NCI-H446 treated with DMSO at 0.1 percent for 48 hours (cell line): ENCODE measurements around the gene DDIT4.
"Not testable (repeated sequence)": the region's sequence is repeated elsewhere in the genome, so short reads cannot be mapped to it uniquely, and the experiment has no call there.

Experiments
- DNase-seq: peaks from one replicate; lab custom pipeline; 2025; lab: John Stamatoyannopoulos, UW

Gene DDIT4

DNA sequence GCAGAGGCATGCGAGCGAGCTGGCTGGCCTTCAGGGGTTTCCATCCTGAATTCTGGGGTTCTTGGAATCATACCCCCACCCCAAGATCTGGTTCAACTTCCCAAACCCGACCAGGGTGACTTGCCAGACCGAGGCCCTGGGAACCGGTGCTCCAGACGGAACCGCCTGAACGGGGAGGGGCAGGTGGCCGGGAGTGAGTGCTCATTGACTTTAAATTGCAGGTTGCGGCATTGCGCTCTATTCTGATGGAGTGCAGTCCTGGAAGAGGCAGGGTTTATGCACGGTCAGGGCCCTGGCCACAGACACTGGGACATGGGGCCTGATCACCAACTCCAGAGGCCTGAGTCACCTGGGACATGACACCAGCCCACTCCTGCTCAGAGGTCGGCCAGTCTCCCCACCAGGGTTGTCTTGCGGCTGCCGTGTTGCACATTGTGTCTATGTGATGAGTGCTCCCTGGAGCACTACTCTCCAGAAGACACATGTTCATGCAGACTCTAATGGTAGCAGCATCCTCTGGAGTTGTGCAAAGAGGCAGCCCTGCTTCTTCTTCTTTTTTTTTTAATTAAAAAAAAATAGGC is 5.8 kb upstream of the DDIT4 start:
- DNase-seq: no peak

- DNase-seq: not testable (repeated sequence)
These were observed 5.1 kb upstream of the DDIT4 start for GRCh38 chr10:72268475-72269200.

DNA sequence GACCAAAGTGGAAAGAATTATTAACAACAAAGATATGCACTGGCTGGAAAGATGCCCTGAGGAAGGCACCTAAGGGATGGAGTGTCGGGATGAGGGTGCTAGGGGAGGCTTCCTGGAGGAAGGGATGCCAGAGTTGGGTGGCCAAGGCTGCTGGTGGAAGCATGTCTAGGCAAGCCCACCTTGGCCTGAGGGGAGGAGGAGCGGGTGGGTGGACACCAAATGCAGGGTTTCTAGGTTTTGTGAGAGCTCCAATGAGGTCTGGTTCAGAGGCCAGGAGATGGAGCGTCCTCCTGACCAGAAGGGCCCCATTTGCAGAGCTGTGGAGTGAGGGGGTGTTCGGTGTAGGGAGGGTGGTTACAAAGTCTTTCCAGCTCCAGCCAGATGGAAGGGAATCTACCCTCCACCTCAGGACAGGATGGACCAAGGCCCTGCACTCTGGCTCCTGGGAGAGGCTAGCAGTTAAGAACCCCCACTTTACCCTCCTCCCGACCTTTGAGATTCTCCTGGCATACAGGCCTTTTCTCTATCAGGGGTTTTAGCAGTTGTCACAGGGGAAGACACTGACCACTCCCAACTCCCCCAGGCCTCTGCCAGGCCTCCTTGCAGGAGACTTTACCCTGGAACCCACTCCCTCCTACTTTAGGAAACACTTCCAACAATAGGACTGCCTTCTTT is 3.0 kb upstream of the DDIT4 start:
- DNase-seq: no peak

- peak; percentile 37 for DNase-seq
These were observed 875 bp upstream of the DDIT4 start for GRCh38 chr10:72272689-72273409.

DNA sequence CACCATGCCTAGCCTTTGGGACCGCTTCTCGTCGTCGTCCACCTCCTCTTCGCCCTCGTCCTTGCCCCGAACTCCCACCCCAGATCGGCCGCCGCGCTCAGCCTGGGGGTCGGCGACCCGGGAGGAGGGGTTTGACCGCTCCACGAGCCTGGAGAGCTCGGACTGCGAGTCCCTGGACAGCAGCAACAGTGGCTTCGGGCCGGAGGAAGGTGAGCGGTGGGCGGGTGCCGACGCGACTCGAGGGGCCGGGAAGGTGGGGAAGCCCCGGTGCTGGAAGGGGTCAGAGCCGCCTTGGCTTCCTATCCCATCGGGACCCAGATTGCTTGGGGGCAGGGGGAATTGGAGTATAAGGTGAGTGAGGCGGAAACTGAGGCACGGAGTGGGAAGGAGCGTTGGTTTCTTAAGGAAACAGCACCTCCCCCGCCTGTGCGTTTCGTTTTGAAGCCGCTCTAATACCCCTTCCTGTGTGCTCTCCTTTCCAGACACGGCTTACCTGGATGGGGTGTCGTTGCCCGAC is 547 bp downstream of the DDIT4 start:
- no peak for DNase-seq

GRCh38 chr10:72274730-72275350 is 1.1 kb downstream of the DDIT4 start:
- no peak for DNase-seq

DNA sequence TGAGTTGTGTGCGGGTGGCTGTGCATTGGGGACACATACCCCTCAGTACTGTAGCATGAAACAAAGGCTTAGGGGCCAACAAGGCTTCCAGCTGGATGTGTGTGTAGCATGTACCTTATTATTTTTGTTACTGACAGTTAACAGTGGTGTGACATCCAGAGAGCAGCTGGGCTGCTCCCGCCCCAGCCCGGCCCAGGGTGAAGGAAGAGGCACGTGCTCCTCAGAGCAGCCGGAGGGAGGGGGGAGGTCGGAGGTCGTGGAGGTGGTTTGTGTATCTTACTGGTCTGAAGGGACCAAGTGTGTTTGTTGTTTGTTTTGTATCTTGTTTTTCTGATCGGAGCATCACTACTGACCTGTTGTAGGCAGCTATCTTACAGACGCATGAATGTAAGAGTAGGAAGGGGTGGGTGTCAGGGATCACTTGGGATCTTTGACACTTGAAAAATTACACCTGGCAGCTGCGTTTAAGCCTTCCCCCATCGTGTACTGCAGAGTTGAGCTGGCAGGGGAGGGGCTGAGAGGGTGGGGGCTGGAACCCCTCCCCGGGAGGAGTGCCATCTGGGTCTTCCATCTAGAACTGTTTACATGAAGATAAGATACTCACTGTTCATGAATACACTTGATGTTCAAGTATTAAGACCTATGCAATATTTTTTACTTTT is 1.8 kb downstream of the DDIT4 start:
- no peak for DNase-seq

DNA sequence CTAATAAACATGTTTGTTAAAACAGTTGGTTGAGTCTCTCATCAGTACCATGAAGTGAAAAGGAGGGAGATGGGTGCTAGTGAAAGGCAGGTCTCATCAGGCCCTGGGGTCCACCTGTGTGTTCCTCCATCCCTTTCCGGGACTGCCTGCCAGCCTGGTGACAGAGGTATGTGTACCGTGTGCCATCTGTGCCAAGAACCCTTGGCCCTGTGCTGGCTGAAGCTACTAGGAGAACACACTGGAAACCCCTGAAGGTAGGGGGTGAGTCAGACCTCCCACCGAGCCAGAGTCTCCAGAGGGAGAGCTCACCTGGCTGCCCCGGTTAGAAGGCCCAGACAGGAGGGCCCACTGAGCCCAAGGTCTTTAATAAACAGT is 2.3 kb downstream of the DDIT4 start:
- DNase-seq: no peak

GRCh38 chr10:72276421-72277339 is 3.0 kb downstream of the DDIT4 start:
- no peak for DNase-seq

- no peak for DNase-seq
These were observed 3.7 kb downstream of the DDIT4 start for GRCh38 chr10:72277340-72277995.

GRCh38 chr10:72277996-72278667 is 4.4 kb downstream of the DDIT4 start:
- no peak for DNase-seq

GRCh38 chr10:72278668-72279393 is 5.1 kb downstream of the DDIT4 start:
- no peak for DNase-seq

- not testable (repeated sequence) for DNase-seq
These were observed 5.9 kb downstream of the DDIT4 start for GRCh38 chr10:72279587-72279986.

DNA sequence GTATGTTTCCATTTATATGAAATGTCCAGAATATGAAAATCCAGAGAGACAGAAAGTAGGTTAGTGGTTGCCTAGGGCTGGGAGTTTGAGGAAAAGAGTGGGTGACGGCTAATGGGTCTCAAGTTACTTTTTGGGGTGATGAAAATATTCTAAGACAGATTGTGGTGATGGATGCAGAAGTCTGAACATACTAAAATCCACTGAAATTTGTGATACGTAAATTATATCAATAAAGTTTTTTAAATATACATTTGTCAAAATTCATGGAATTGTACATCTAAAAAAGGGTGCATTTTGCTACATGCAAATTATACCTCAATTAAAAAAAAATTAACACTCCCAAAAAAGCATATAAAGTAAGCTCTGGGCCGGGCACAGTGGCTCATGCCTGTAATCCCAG is 9.4 kb downstream of the DDIT4 start:
- no peak for DNase-seq

DNA sequence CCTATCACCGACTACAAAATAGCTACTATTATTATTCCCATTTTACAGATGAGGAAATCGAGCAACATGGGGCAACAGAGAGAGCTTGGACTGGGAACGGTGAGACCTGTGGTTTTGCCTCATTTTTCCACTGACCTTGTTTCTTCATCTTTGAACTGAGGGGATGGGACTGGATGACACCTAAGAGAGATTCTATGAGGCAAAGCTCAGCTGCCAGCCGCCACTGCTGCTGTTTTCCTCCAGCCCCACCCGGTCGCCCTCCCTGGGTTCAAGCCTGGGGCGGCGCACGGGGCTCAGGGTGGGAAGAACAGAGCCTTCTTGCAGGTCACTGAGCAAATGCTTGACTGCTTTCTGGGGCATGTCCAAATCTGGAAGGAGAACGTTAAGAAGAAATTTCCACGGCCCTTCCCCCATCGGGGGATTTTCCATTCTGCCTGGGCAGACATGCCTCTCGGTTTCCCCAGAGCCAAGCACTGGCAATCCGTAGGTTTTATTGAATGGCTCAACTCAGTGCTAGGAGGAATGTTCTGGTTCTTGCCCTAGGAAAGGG is 12.3 kb downstream of the DDIT4 start:
- no peak for DNase-seq

- no peak for DNase-seq
These were observed 17.4 kb downstream of the DDIT4 start for GRCh38 chr10:72291019-72291532.

- no peak for DNase-seq
These were observed 18.5 kb downstream of the DDIT4 start for GRCh38 chr10:72292223-72292691.

DNA sequence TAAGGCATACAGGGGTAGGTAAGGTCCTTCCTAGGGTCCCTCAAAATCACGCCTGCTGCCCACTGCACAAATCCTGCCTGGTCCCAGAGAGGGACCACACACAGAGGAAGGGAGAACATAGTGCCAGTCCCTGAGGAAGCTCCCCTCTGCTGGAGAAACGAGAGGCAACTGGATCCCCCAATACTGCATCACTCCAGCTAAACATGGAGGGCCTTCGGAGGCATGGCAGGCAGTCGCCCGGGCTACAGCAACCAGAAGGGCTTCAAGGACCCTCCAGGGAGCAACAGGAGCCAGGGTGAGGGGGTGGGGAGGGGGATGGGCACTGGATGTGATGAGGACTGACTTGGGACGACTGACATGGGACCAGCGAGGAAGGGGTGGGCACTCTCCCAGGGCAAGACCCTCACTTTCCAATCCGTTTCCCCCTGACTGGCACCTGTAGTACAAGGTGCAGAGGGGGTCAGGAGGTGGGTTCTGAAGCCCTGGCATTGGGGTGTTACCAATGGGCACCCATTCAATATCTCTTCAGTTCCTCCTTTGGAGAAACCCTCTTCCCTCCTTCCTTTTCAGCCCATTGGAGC is 21.7 kb downstream of the DDIT4 start:
- no peak for DNase-seq
